K562 (cell line): ENCODE measurements around the gene CDIPT.

Experiments
- CREB1 ChIP-seq, 2 experiments: sonication (generic) in 1 of 2; formaldehyde crosslinking in 1 of 2; IDR thresholded peaks; 2 replicates each; pipeline versions ENCODE4 v1.6.1 to v1.8.0; 2012 to 2022; ENCODE audit warnings: inconsistent platforms in 1 of 2, mild to moderate bottlenecking in 1 of 2, missing genetic modification reagents in 1 of 2, moderate library complexity in 1 of 2
- FOSL1 ChIP-seq: fragments of 200-800 bp; sonication (Bioruptor generic); conservative IDR thresholded peaks from 2 replicates; pipeline ENCODE4 v1.6.1; 2016; ENCODE audit warnings: missing genetic modification characterization, missing compliant biosample characterization
- GABPA ChIP-seq: fragments of 200-800 bp; sonication (Bioruptor generic); conservative IDR thresholded peaks from 2 replicates; pipeline ENCODE4 v1.6.1; 2016; ENCODE audit warnings: low read depth, missing genetic modification characterization, missing compliant biosample characterization
- POLR2AphosphoS5 ChIP-seq: IDR thresholded peaks from 2 replicates; pipeline ENCODE4 v1.6.1; 2011; ENCODE audit warnings: mild to moderate bottlenecking, low read depth, low read length, moderate library complexity; ENCODE audit not compliant: control insufficient read depth, insufficient read depth
- ZNF217 ChIP-seq: sonication (generic); formaldehyde crosslinking; IDR thresholded peaks from 2 replicates; pipeline ENCODE4 v1.8.0; 2022; ENCODE audit warnings: mild to moderate bottlenecking, missing genetic modification reagents

- TF ChIP-seq POLR2AphosphoS5 (no peak), CREB1 (IDR thresholded peaks at IDR 0.05) (no peak), CREB1 (CRISPR knock-in tag; IDR thresholded peaks at IDR 0.05) (no peak), ZNF217 (no peak), FOSL1 (no peak), GABPA (no peak)
Observed at GRCh38 chr16:29901607-29901945, 38.5 kb upstream of the CDIPT start.
